ENCODE measurements around the gene OR52B4. TPM values are rescaled to one million over a fixed set of nuclear protein-coding genes. Genes with fewer than 3 reads are reported as not detected.

The OR52B4 gene
- total RNA-seq, 4 donors from 2014 or later: not detected

Other genes starting within 250 kb of the OR52B4 start
- gene TRIM21, start 25.3 kb upstream of the OR52B4 start, total RNA-seq: 10 to 100 TPM; 23.6 to 40.4 (median 24.8) TPM
- not detected for gene OR52K2, start 80.9 kb upstream of the OR52B4 start, total RNA-seq
- gene OR52K1, start 114.3 kb upstream of the OR52B4 start, total RNA-seq: not detected
- gene OR52M1, start 176.8 kb upstream of the OR52B4 start, total RNA-seq: not detected
- gene OR52I2, start 213.4 kb upstream of the OR52B4 start, total RNA-seq: not detected
- gene OR52I1, start 225.7 kb upstream of the OR52B4 start, total RNA-seq: not detected
- gene TRIM68, start 239.8 kb upstream of the OR52B4 start, total RNA-seq: 10 to 100 TPM; 12.1 to 30.2 (median 19.9) TPM